Keratinocyte (primary cell): ENCODE data around the gene UBE2R2. TPM values are rescaled to one million over a fixed set of nuclear protein-coding genes. Genes with fewer than 3 reads are reported as not detected.

Experiments used
- DNase-seq: peaks from one replicate; pipeline ENCODE4 v3.0.0-alpha.2; 2011; ENCODE audit warnings: low read depth, missing footprints, low spot score
- FAIRE-seq: peaks from 2 replicates; lab custom pipeline; 2011; peaks lifted over from hg19 to GRCh38; lab: Jason Lieb, UNC
- H2AFZ ChIP-seq: 2 replicates; pipeline ENCODE4 v1.6.0; 2012; ENCODE audit warnings: low read length, control low read depth, inconsistent platforms; ENCODE audit not compliant: control insufficient read depth
- H3K27ac ChIP-seq: 2 replicates; pipeline ENCODE4 v1.5.1; 2011; ENCODE audit warnings: low read length; ENCODE audit not compliant: control insufficient read depth, insufficient read depth
- H3K27me3 ChIP-seq: 3 replicates; pipeline ENCODE4 v1.6.0; 2011; ENCODE audit warnings: low read length; ENCODE audit not compliant: control insufficient read depth, insufficient read depth; ENCODE audit errors: extremely low read depth
- H3K36me3 ChIP-seq, 2 experiments: 2 replicates in 1 of 2; 3 replicates in 1 of 2; pipeline ENCODE4 v1.5.1; 2011; ENCODE audit warnings: low read length in 2 of 2, mild to moderate bottlenecking in 1 of 2; ENCODE audit not compliant: control insufficient read depth in 2 of 2, insufficient read depth in 2 of 2; ENCODE audit errors: extremely low read depth in 1 of 2
- H3K4me1 ChIP-seq: 3 replicates; pipeline ENCODE4 v1.5.1; 2011; ENCODE audit warnings: low read length; ENCODE audit not compliant: control insufficient read depth, insufficient read depth; ENCODE audit errors: extremely low read depth
- H3K4me2 ChIP-seq: 3 replicates; pipeline ENCODE4 v1.6.0; 2011; ENCODE audit warnings: low read depth, low read length; ENCODE audit not compliant: control insufficient read depth, insufficient read depth; ENCODE audit errors: extremely low read depth
- H3K4me3 ChIP-seq, 3 experiments: fragments of 200-600 bp in 1 of 3; sonication (generic) in 1 of 3; 2 replicates in 2 of 3; 3 replicates in 1 of 3; pipeline ENCODE4 v1.5.1; 2011 to 2016; ENCODE audit warnings: low read length in 3 of 3, mild to moderate bottlenecking in 3 of 3, control low read depth in 2 of 3, inconsistent platforms in 1 of 3, low read depth in 1 of 3, mixed read lengths in 1 of 3, mixed run types in 1 of 3, moderate library complexity in 1 of 3; ENCODE audit not compliant: control insufficient read depth in 2 of 3, insufficient read depth in 2 of 3; ENCODE audit errors: extremely low read depth in 1 of 3
- H3K79me2 ChIP-seq: 2 replicates; pipeline ENCODE4 v1.6.0; 2012; ENCODE audit warnings: low read length; ENCODE audit not compliant: control insufficient read depth, insufficient read depth
- H3K9ac ChIP-seq: 3 replicates; pipeline ENCODE4 v1.6.0; 2011; ENCODE audit warnings: low read length; ENCODE audit not compliant: control insufficient read depth, insufficient read depth; ENCODE audit errors: extremely low read depth
- H3K9me1 ChIP-seq: 3 replicates; pipeline ENCODE4 v1.6.0; 2011; ENCODE audit warnings: low read length; ENCODE audit not compliant: control insufficient read depth, insufficient read depth; ENCODE audit errors: extremely low read depth
- H3K9me3 ChIP-seq: 2 replicates; pipeline ENCODE4 v1.5.1; 2012; ENCODE audit warnings: low read depth, low read length; ENCODE audit not compliant: control insufficient read depth
- H4K20me1 ChIP-seq: 3 replicates; pipeline ENCODE4 v1.6.0; 2011; ENCODE audit warnings: low read length; ENCODE audit not compliant: control insufficient read depth, insufficient read depth; ENCODE audit errors: extremely low read depth
- EZH2 ChIP-seq: IDR thresholded peaks from one replicate; pipeline ENCODE4 v1.6.1; 2012; ENCODE audit warnings: inconsistent platforms, mild to moderate bottlenecking, low read length, moderate library complexity
- dilution Hi-C: fragments of 300-500 bp; cut with MboI; formaldehyde crosslinking; loops from one replicate; pipeline ENCODE4 v1.7.0; 2020; ENCODE audit warnings: low sequenced_read_pairs; ENCODE audit not compliant: extremely low pct_ligation_motif_present
- polyA plus RNA-seq, 5 experiments: library from polyadenylated mRNA; depleted of rRNA in 3 of 5; stranded (reverse) in 3 of 5; stranded (forward) in 1 of 5; unstranded in 1 of 5; fragments of >200 nt; gene quantifications; 1 replicate in 1 of 5; 2 replicates in 3 of 5; 3 replicates in 1 of 5; pipeline versions ENCODE4 v1.2.1 to v1.2.3, GENCODE V29; 2011 to 2012; ENCODE audit warnings: missing spikeins in 2 of 5, low read depth in 1 of 5, low replicate concordance in 1 of 5
- TF ChIP-seq, protein P1 (sequence below), 3 experiments: IDR thresholded peaks in 1 of 3; conservative IDR thresholded peaks in 1 of 3; optimal IDR thresholded peaks in 1 of 3; 2 replicates in 2 of 3; 3 replicates in 1 of 3; pipeline versions ENCODE3 to v1.5.1; 2011; ENCODE audit warnings: low read length in 3 of 3, mild to moderate bottlenecking in 3 of 3, moderate library complexity in 2 of 3, control low read depth in 1 of 3, inconsistent platforms in 1 of 3; ENCODE audit not compliant: insufficient read depth in 2 of 3; ENCODE audit errors: extremely low read depth in 1 of 3

Gene UBE2R2
- polyA plus RNA-seq, 1 donor (not counting 4 experiments of a cell fraction or from before 2014, with no cell fraction given): 20.5 TPM

DNA sequence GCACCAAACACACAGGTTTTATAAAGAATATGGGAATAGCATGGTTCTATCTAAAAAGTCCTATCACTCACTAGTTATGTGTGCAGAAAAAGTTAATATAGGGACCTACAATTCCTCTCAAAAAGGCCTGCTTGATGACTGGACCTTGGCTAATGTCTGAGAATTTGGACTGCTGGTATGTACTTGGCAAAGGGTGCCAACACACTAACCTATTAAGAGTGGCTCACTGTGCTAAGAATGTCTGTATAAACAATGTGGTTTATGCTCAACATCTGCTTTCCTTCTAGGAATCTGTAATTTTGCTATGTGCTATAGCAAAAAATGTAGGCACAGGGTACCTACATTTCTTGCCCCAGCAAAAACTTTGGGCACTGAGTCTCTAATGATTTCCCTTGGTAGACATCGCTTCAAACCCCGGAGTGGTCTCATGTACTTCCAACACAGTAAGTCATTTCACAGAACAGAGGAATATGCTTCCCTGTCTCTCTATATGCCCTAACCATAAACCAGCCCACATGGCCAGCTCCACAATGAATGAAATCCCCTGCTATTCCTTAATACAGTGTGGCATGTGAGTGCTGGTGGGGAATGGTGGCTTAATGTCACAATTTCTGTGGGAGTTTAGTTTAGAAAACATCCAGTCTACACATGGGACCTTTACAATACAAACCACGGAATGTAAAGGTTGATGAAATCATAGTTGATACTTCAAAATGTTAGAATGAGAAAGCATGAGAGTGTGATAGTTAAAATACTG, 130.0 kb downstream of the UBE2R2 start:
- H3K9me1 ChIP-seq: peaks cover 2% of the 10 kb centered on the region
- peak overlapping the region; percentile 60 for H3K27ac ChIP-seq
- no peaks in the 10 kb centered on the region for H3K9me3 ChIP-seq
- no peaks in the 10 kb centered on the region for H3K27me3 ChIP-seq
- peaks cover 4% of the 10 kb centered on the region for H4K20me1 ChIP-seq
- no peak overlapping the region for H3K4me3 ChIP-seq
- dilution Hi-C loops: no loop called here
- peaks cover 4% of the 10 kb centered on the region for H3K79me2 ChIP-seq
- H3K4me2 ChIP-seq: peak overlapping the region; percentile 39
- DNase-seq (peak; percentile 62), FAIRE-seq (peak; percentile 81)
- H2AFZ ChIP-seq: no peak overlapping the region
- H3K36me3 ChIP-seq: peaks cover 15 to 38% of the 10 kb centered on the region in 2 experiments
- H3K4me1 ChIP-seq: peaks cover 21% of the 10 kb centered on the region
- H3K9ac ChIP-seq: peak overlapping the region; percentile 42
- TF ChIP-seq EZH2: no peak
- TF ChIP-seq, protein P1, sequence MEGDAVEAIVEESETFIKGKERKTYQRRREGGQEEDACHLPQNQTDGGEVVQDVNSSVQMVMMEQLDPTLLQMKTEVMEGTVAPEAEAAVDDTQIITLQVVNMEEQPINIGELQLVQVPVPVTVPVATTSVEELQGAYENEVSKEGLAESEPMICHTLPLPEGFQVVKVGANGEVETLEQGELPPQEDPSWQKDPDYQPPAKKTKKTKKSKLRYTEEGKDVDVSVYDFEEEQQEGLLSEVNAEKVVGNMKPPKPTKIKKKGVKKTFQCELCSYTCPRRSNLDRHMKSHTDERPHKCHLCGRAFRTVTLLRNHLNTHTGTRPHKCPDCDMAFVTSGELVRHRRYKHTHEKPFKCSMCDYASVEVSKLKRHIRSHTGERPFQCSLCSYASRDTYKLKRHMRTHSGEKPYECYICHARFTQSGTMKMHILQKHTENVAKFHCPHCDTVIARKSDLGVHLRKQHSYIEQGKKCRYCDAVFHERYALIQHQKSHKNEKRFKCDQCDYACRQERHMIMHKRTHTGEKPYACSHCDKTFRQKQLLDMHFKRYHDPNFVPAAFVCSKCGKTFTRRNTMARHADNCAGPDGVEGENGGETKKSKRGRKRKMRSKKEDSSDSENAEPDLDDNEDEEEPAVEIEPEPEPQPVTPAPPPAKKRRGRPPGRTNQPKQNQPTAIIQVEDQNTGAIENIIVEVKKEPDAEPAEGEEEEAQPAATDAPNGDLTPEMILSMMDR (optimal IDR thresholded peaks at IDR 0.05 in 1 of 3, IDR thresholded peaks at IDR 0.05 in 1 of 3, conservative IDR thresholded peaks at IDR 0.05 in 1 of 3; ENCODE audit: extremely low read depth in 1 of 3, insufficient read depth in 2 of 3, low read length in 3 of 3): no peak

DNA sequence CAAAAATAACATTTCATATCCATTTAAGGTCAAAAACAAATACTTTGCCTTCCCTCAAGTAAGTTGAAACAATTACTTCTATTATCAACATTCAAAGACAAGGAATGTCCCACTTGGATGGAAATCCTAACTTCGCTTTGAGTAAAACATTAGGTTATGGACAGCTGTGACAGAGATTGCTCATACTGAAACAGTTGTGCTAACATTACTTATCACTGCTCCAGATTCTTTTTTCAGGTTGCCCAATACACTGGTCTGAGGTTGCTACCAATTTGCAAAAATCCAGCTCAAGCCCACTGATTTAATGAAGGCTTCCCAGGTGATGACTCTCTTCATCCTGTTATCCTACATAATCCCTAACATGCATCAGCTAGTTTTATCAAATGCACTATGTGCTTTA, 133.4 kb downstream of the UBE2R2 start:
- dilution Hi-C loops: no loop called here

More for the DNA sequence above, 133.4 kb downstream of the UBE2R2 start:
- H4K20me1 ChIP-seq: peaks cover 4% of the 10 kb centered on the region
- no peak overlapping the region for H3K4me2 ChIP-seq
- H3K9ac ChIP-seq: no peak overlapping the region
- H3K36me3 ChIP-seq: peaks cover 7 to 28% of the 10 kb centered on the region in 2 experiments
- FAIRE-seq (no peak), DNase-seq (no peak)
- H3K79me2 ChIP-seq: peaks cover 2% of the 10 kb centered on the region
- peaks cover 2% of the 10 kb centered on the region for H3K9me1 ChIP-seq
- no peak overlapping the region for H3K27ac ChIP-seq
- H3K4me3 ChIP-seq: no peak overlapping the region
- peaks cover 21% of the 10 kb centered on the region for H3K4me1 ChIP-seq
- no peaks in the 10 kb centered on the region for H3K27me3 ChIP-seq
- no peak overlapping the region for H2AFZ ChIP-seq
- H3K9me3 ChIP-seq: no peaks in the 10 kb centered on the region
- TF ChIP-seq EZH2: no peak
- TF ChIP-seq, protein P1 (optimal IDR thresholded peaks at IDR 0.05 in 1 of 3, IDR thresholded peaks at IDR 0.05 in 1 of 3, conservative IDR thresholded peaks at IDR 0.05 in 1 of 3; ENCODE audit: extremely low read depth in 1 of 3, insufficient read depth in 2 of 3, low read length in 3 of 3): no peak
